Neural progenitor cell (in vitro differentiated cells): ENCODE data around the gene STPG4.

Experiments
- CTCF ChIP-seq: fragments of 200-600 bp; sonication (generic); IDR thresholded peaks from 2 replicates; pipeline ENCODE4 v1.5.1; 2017; ENCODE audit warnings: antibody characterized with exemption, mild to moderate bottlenecking
- EZH2phosphoT487 ChIP-seq: fragments of 200-600 bp; sonication (generic); IDR thresholded peaks from 2 replicates; pipeline ENCODE4 v1.6.1; 2017; ENCODE audit warnings: antibody characterized with exemption

GRCh38 chr2:47189635-47190034, 34.5 kb upstream of the STPG4 start:
- TF ChIP-seq CTCF (no peak), EZH2phosphoT487 (no peak)
